Activated T-cell treated with anti-CD3 and anti-CD28 coated beads for 48 hours (primary cell): Measurements from ENCODE around the gene PPP2R2B.

Experiments used
- DNase-seq: peaks from one replicate; pipeline ENCODE4 v3.0.0-alpha.2; 2020; ENCODE audit warnings: low read depth

PPP2R2B gene

GRCh38 chr5:146699664-146700418, 178.7 kb downstream of the PPP2R2B start:
- no peak for DNase-seq

- no peak for DNase-seq
Observed at GRCh38 chr5:146699138-146699537, 179.4 kb downstream of the PPP2R2B start.

GRCh38 chr5:146698651-146699050, 179.9 kb downstream of the PPP2R2B start:
- DNase-seq: no peak

- no peak for DNase-seq
Observed at GRCh38 chr5:146697211-146697610, 181.3 kb downstream of the PPP2R2B start.

GRCh38 chr5:146695646-146696045, 182.9 kb downstream of the PPP2R2B start:
- no peak for DNase-seq

- no peak for DNase-seq
Observed at GRCh38 chr5:146690880-146691355, 187.6 kb downstream of the PPP2R2B start.

- DNase-seq: no peak
Observed at GRCh38 chr5:146687630-146688029, 190.9 kb downstream of the PPP2R2B start.

- no peak for DNase-seq
Observed at GRCh38 chr5:146683861-146684260, 194.7 kb downstream of the PPP2R2B start.

- no peak for DNase-seq
Observed at GRCh38 chr5:146682899-146683532, 195.5 kb downstream of the PPP2R2B start.

GRCh38 chr5:146681585-146682105, 196.9 kb downstream of the PPP2R2B start:
- DNase-seq: no peak

- no peak for DNase-seq
Observed at GRCh38 chr5:146680846-146681584, 197.5 kb downstream of the PPP2R2B start.

- no peak for DNase-seq
Observed at GRCh38 chr5:146675636-146676035, 202.9 kb downstream of the PPP2R2B start.

GRCh38 chr5:146672866-146673265, 205.7 kb downstream of the PPP2R2B start:
- no peak for DNase-seq

- DNase-seq: no peak
Observed at GRCh38 chr5:146671561-146672295, 206.8 kb downstream of the PPP2R2B start.

- DNase-seq: no peak
Observed at GRCh38 chr5:146669656-146670055, 208.9 kb downstream of the PPP2R2B start.

- DNase-seq: no peak
Observed at GRCh38 chr5:146667633-146668272, 210.8 kb downstream of the PPP2R2B start.

- no peak for DNase-seq
Observed at GRCh38 chr5:146662229-146662628, 216.3 kb downstream of the PPP2R2B start.

GRCh38 chr5:146660376-146660960, 218.1 kb downstream of the PPP2R2B start:
- DNase-seq: no peak

GRCh38 chr5:146659961-146660360, 218.6 kb downstream of the PPP2R2B start:
- no peak for DNase-seq

GRCh38 chr5:146656703-146657102, 221.9 kb downstream of the PPP2R2B start:
- no peak for DNase-seq

GRCh38 chr5:146653560-146653959, 225.0 kb downstream of the PPP2R2B start:
- DNase-seq: no peak
